SIG-M5 treated with dmso at 0.1 percent for 504 hours (cell line): ENCODE measurements around the gene ZHX3.

Experiments
- DNase-seq: peaks from one replicate; lab custom pipeline; 2025; ENCODE audit not compliant: unreplicated experiment; lab: John Stamatoyannopoulos, UW

Gene ZHX3

GRCh38 chr20:41317546-41318270 is at the start of gene ZHX3:
Gene ZHX3 (minus strand): TSS chr20:41317731. CDS start chr20:41204916, 112,815 bp downstream.
- peak; percentile 96 for DNase-seq

- DNase-seq, result no peak
Measured at GRCh38 chr20:41367393-41367695, 49.8 kb upstream of the ZHX3 start.

- no peak for DNase-seq
Measured at GRCh38 chr20:41366546-41367392, 49.2 kb upstream of the ZHX3 start, which contains the start of gene EMILIN3. Gene EMILIN3 (minus strand): TSS chr20:41366818. CDS start chr20:41366634, 184 bp downstream.

GRCh38 chr20:41365777-41366545 is 48.4 kb upstream of the ZHX3 start:
- DNase-seq, result no peak

GRCh38 chr20:41364967-41365765 is 47.6 kb upstream of the ZHX3 start:
- no peak for DNase-seq

- DNase-seq, result no peak
Measured at GRCh38 chr20:41364236-41364855, 46.8 kb upstream of the ZHX3 start.

DNA sequence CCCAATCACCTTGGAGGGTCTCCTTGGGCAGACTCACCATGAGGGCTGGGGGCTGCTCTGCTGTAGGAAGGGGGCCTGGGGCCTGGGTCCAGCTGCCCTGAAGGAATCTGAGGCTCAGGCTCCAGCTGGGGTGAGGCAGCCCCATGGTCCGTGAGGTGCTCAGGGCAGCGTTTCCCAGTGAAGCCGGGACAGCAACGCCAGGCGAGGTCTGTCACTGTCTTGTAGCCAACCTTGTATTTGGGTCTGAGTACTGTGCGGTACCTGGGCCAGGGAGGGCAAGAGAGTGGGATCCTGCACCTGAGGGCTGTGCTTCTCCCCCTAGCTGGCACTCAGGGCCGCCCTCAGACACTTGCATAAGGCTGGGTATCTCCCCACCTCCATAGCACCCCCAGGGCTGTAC is 46.1 kb upstream of the ZHX3 start:
- no peak for DNase-seq

- DNase-seq, result no peak
Measured at GRCh38 chr20:41362748-41363140, 45.2 kb upstream of the ZHX3 start.

DNA sequence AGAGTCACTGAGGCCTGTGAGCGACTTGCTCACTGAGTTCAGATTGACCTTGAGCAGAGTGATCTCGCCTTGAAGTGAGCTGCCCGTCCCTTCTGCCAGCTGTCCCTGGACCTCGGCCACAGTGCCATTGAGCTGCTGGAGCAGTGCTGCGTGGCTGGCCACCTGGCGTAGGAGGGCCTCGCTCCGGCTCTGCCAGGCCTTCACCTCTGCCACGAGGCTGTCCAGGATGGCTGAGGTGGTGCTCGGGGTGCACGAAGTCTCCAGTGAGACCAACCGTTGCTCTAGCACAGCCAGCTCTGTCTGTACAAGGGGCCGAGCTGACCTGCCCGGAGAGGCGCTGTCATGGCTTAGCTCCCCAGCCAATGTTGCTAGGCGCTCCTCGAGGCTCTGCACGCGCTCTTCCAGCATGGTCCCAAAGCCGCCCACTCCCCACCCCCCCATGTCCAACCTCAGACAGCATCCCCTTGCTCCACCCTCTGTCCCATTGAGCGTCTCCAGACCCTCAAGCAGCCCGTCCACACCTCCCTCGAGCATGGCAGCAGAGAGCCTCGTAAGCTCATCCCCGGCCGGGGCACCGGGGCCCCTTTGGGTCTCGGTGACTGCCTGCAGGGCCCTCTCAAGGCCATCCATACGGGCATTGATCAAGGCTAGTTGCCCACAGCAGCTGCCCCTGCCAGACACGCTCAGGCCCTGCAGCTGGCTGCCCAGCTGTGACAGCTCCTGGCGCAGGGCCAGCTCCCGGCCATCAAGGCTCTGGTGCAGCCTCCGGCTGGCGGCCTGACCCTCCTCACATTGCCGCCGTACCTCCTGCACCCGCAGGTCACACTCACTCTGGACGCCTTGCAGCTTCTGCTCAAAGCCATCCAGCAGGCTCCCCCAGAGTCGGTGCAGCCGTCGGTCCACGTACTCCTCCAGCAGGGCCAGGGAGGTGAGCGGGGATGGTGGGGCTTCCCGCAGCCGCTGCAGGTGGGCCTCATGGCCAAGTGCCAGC is 44.5 kb upstream of the ZHX3 start:
- DNase-seq, result no peak

- DNase-seq, result no peak
Measured at GRCh38 chr20:41360831-41361756, 43.6 kb upstream of the ZHX3 start.

- no peak for DNase-seq
Measured at GRCh38 chr20:41359541-41360011, 42.0 kb upstream of the ZHX3 start.

DNA sequence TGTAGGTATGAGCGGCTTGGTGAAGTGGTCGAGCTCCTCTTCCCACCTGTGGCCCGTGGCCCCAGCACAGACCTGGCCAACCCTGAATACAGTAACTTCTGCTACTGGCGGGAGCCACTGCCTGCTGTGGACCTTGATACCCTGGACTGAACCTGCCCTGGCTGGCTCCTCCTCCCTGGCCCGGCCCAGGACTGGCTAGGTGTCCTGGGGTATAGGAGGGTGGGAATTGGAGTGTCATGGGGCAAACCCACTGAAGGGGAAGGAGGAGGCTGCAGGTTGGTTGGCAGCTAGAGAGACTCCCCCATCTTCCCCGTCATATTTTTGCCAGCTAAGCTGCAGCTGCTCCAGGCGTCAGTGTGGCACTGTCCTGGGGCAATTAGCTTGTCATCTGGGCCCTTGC is 41.2 kb upstream of the ZHX3 start:
- DNase-seq, result no peak

DNA sequence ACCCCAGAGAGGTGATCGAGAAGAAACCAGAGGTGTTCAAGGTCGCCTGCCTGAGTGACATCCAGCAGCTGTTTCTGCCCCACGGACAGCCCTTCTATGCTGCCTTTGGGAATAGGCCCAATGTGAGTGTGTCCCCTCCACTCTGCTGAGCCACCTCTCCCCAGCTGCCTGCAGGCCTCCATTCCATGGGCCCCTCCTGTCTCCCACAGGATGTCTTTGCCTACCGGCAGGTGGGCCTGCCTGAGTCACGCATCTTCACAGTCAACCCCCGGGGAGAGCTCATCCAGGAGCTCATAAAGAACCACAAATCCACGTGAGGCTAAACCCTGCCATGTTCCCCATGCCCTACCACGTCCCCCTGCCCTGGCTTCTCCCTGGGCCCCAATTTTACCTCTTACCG is 40.7 kb upstream of the ZHX3 start:
- no peak for DNase-seq

DNA sequence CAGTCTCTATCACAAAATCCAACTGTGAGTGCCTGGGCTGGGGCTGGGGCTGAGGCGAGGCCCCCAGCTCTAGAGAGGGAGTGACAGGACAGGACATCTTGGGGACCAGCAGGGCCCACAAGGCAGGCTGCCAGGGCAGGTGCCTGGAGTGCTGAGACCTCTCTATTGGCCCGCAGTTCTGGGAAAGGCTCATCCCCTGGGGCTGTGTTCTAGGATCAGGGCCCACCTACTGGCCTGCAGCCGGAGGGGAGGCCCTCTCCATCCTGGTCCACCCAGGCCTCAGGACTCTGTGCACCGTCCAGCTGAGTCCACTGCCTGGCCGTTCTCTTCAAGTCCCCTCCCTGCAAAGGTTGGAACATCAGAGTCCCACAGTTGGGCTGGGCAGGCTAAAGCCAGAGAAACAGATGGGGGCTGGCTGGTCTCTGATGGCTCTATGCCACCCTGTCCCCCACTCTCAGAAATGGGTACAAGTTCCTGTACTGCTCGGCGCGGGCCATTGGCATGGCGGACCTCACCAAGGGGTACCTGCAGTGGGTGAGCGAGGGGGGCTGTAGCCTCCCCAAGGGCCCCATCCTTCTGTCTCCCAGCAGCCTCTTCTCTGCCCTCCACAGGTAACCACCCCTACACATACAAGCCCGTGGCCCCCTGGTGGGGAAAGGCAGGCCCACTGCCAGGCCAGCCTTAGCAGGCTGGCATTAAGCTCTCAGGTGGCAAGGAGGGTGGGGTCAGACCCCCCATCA is 40.1 kb upstream of the ZHX3 start:
- DNase-seq, result no peak

DNA sequence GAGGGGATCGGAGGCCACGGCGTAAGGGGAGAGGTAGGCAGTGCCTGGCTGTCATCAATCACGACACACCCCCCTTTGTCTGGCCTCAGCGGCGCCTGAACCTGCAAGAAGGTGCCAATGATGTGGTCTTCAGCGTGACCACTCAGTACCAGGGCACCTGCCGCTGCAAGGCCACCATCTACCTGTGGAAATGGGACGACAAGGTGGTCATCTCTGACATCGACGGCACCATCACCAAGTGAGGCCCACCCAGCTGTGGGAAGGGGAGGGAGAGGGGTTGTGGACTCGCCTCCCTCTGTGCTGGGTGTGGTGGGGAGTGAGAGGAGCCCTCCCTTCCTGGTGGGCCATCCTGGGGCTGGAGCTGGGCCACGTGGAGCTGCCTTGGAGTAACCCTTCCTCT is 39.4 kb upstream of the ZHX3 start:
- DNase-seq, result no peak

DNA sequence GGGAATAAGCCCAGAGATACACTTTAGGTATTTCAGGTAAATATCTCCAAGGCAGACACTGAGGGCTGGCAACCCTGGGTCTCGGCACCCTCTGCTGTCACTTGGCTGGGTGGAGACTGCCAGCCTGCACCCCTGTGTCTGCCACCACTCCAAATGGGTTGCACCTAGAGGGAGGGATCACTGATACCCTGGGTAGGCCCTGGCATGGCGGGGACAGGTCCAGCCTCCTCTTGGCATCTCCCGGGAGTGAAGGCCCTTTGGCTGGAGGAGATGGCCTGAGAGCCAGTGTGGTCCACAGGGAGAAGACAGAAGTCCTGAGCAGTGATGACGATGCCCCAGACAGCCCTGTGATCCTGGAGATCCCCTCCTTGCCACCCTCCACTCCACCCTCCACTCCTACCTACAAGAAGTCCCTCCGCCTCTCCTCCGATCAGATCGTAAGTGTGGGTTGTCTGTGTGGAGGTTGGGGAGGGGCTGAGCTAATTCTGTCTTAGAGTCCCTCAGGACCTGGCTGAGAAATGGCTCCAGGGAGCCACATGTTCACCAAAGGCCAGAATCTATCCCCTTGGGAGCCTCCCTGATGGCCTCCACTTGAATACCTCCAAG is 38.2 kb upstream of the ZHX3 start:
- no peak for DNase-seq

GRCh38 chr20:41355192-41355591 is 37.7 kb upstream of the ZHX3 start:
- no peak for DNase-seq
